Ishikawa (cell line): ENCODE results near the gene SLC39A10.
A peak's percentile ranks its signal among the peaks of the same experiment; 100 is the strongest.

Experiments
- CEBPB ChIP-seq: IDR thresholded peaks from 2 replicates; pipeline ENCODE4 v1.6.1; 2012
- CREB1 ChIP-seq: IDR thresholded peaks from 2 replicates; pipeline ENCODE4 v1.6.1; 2012; ENCODE audit warnings: low read depth
- EGR1 ChIP-seq: IDR thresholded peaks from 2 replicates; pipeline ENCODE4 v1.6.1; 2012
- EP300 ChIP-seq: IDR thresholded peaks from 2 replicates; pipeline ENCODE4 v1.6.1; 2012; ENCODE audit warnings: borderline replicate concordance
- FOXM1 ChIP-seq: IDR thresholded peaks from 2 replicates; pipeline ENCODE4 v1.6.1; 2012; ENCODE audit warnings: low read depth, borderline replicate concordance
- MAX ChIP-seq: IDR thresholded peaks from 2 replicates; pipeline ENCODE4 v1.6.1; 2012
- NFIC ChIP-seq: IDR thresholded peaks from 2 replicates; pipeline ENCODE4 v1.6.1; 2012
- RAD21 ChIP-seq: IDR thresholded peaks from 2 replicates; pipeline ENCODE4 v1.6.1; 2012; ENCODE audit warnings: low read depth
- REST ChIP-seq: IDR thresholded peaks from 2 replicates; pipeline ENCODE4 v1.6.1; 2012; ENCODE audit warnings: low read depth, mild to moderate bottlenecking
- TAF1 ChIP-seq: IDR thresholded peaks from 2 replicates; pipeline ENCODE4 v1.6.1; 2012; ENCODE audit warnings: low read depth, mild to moderate bottlenecking
- TCF12 ChIP-seq: IDR thresholded peaks from 2 replicates; pipeline ENCODE4 v1.6.1; 2012; ENCODE audit warnings: low read depth
- TEAD4 ChIP-seq: IDR thresholded peaks from 2 replicates; pipeline ENCODE4 v1.6.1; 2012
- YY1 ChIP-seq: IDR thresholded peaks from 2 replicates; pipeline ENCODE4 v1.6.1; 2012; ENCODE audit warnings: low read depth
- ZBTB7A ChIP-seq: IDR thresholded peaks from 2 replicates; pipeline ENCODE4 v1.6.1; 2012; ENCODE audit warnings: low read depth
- TF ChIP-seq, protein P1 (sequence below): IDR thresholded peaks from 2 replicates; pipeline ENCODE4 v1.6.1; 2012

The SLC39A10 gene

DNA sequence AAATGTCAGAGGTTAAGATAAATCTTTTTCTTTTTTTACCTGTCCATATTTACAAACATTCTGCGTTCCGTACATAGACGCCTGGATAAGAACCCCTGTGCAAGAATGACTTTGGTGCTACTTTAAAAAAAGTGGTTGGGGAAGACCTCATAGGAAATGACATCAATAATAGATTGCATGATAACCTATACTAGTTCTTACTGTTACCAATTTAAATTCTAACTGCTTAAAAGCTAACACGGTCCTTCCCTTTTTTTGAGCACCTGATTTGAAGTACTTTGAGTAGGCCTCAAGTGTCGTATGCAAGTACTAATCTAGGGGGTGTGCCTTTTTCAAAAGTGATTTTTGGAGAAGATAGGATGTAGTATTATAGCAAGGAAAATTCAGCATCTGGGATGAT lies 2.1 kb downstream of the SLC39A10 start:
- TF ChIP-seq REST = no peak
- no peak for TF ChIP-seq TEAD4
- no peak for TF ChIP-seq MAX
- TF ChIP-seq CEBPB = no peak
- TF ChIP-seq TAF1 = no peak

GRCh38 chr2:195659982-195660890 lies 3.2 kb downstream of the SLC39A10 start:
- TF ChIP-seq RAD21 = peak; percentile 81
- no peak for TF ChIP-seq TAF1

DNA sequence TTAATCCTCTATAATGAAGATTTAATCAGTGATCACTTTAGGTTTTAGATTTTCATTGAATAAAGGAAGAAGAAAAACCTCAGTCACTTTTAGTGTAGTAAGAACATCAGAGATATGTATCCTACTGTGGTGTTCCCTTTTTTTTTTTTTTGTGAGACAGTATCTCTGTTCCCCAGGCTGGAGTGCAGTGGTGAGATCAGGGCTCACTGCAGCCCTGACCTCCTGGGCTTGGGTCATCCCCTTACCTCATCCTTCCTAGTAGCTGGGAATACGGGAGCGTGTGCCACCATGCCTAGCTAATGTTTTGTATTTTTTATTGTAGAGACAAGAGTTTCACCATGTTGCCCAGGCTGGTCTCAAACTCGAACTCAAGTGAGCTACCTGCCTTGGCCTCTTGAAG lies 5.1 kb downstream of the SLC39A10 start:
- TF ChIP-seq TAF1 (no peak), NFIC (no peak), RAD21 (no peak), CREB1 (no peak)

DNA sequence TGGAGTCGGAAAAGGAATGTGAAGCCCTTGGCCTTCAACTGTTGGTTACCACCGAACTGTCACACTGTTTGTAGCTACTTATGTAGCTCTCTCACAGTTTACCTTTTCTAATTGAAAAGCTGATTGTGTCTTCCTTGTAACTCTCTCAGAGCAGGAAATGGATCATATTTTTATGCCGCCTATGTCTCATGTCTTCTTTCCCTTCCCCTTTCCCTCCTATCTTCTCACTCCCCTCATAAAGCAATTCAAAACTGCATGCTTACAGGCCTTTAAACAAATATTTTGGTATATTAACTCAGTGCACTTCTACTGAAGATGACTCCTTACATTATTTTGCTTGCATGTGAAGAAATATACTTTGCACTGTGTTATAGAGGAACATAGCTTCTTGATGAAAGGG lies 6.0 kb downstream of the SLC39A10 start:
- TF ChIP-seq REST (no peak), YY1 (no peak), CREB1 (no peak), FOXM1 (no peak), TAF1 (no peak), MAX (no peak), NFIC (no peak), EP300 (no peak)

DNA sequence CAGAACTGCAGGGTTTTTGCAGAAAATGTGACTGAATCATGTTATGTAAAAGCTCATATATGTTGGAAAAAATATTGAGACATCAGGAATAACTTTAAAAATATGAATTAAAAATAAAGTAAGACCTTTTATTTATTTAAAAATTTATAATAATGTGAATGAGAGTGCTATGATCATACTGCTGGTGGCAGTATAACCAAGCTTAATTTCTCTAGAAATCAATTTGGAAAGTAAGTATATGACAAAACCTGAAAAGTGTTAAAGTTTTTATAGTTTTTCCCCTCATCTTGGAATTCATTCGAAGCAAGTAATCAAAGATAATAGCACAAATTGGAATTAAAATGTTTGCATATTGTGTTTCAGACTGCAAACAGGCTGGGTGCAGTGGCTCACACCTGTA lies 7.5 kb downstream of the SLC39A10 start:
- TF ChIP-seq, protein P1, sequence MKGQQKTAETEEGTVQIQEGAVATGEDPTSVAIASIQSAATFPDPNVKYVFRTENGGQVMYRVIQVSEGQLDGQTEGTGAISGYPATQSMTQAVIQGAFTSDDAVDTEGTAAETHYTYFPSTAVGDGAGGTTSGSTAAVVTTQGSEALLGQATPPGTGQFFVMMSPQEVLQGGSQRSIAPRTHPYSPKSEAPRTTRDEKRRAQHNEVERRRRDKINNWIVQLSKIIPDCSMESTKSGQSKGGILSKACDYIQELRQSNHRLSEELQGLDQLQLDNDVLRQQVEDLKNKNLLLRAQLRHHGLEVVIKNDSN = no peak
- TF ChIP-seq RAD21 = peak; percentile 16; the same call in 1 of the 2 replicates
- TF ChIP-seq EGR1 = no peak

DNA sequence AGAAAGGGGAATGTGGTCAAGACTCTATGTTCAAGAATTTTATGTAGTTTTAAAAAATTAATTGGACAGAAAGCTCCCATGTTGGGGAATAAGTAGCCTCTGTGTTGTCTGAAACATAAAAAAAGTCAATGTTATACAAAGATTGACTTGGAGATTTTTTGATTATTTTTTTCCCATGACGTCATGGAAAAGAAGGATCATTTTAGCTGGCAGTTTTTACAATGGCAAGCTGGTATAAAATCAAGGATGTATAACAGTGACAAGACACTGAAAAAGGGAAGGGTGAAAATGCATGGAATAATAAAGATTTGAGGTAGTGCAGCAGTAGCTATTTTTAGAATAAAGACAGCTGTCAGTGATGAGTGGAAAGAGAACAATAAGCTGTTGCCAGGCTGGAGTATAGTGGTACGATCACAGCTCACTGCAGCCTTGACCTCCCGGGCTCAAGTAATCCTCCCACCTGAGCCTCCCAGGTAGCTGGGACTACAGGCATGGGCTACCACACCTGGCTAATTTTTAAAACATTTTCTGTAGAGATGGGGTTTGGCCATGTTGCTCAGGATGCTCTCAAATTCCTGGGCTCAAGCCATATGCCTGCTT lies 9.2 kb downstream of the SLC39A10 start:
- no peak for TF ChIP-seq MAX
- TF ChIP-seq ZBTB7A = no peak
- TF ChIP-seq TAF1 = no peak
- no peak for TF ChIP-seq EP300
- TF ChIP-seq NFIC = no peak
- no peak for TF ChIP-seq FOXM1
- TF ChIP-seq CEBPB = no peak

GRCh38 chr2:195667974-195668373 lies 10.9 kb downstream of the SLC39A10 start:
- TF ChIP-seq EGR1 (no peak), CEBPB (no peak), MAX (no peak), NFIC (no peak), TCF12 (no peak)
- TF ChIP-seq, protein P1 = no peak
